ENCODE measurements around the gene SYT2.
"Not testable (repeated sequence)": the region's sequence is repeated elsewhere in the genome, so short reads cannot be mapped to it uniquely, and the experiment has no call there.

SYT2 gene

GRCh38 chr1:202725526-202725925 is 15.3 kb upstream of the SYT2 start:
- no peak overlapping the region for H3K4me3 ChIP-seq (ENCODE audit: low read depth, low read length)
- no peaks in the 10 kb centered on the region for H3K4me1 ChIP-seq (ENCODE audit: control insufficient read depth, insufficient read depth, low read length)
- H3K9ac ChIP-seq (ENCODE audit: low read depth, low read length) = no peak overlapping the region
- H3K36me3 ChIP-seq (ENCODE audit: control insufficient read depth, insufficient read depth, low read length) = peaks cover 64% of the 10 kb centered on the region
- no peak overlapping the region for H3K27ac ChIP-seq (ENCODE audit: low read depth, low read length)
- no peaks in the 10 kb centered on the region for H3K9me3 ChIP-seq (ENCODE audit: control insufficient read depth, insufficient read depth, low read length)
- H3K27me3 ChIP-seq (ENCODE audit: control insufficient read depth, insufficient read depth, low read length) = no peaks in the 10 kb centered on the region

- H3K27me3 ChIP-seq (ENCODE audit: control insufficient read depth, insufficient read depth, low read length) = no peaks in the 10 kb centered on the region
- no peak overlapping the region for H3K4me3 ChIP-seq (ENCODE audit: low read depth, low read length)
- no peaks in the 10 kb centered on the region for H3K9me3 ChIP-seq (ENCODE audit: control insufficient read depth, insufficient read depth, low read length)
- no peak overlapping the region for H3K9ac ChIP-seq (ENCODE audit: low read depth, low read length)
- H3K27ac ChIP-seq (ENCODE audit: low read depth, low read length) = no peak overlapping the region
- no peaks in the 10 kb centered on the region for H3K4me1 ChIP-seq (ENCODE audit: control insufficient read depth, insufficient read depth, low read length)
- peaks cover 46% of the 10 kb centered on the region for H3K36me3 ChIP-seq (ENCODE audit: control insufficient read depth, insufficient read depth, low read length)
Observed at GRCh38 chr1:202723708-202724107, 13.5 kb upstream of the SYT2 start.

DNA sequence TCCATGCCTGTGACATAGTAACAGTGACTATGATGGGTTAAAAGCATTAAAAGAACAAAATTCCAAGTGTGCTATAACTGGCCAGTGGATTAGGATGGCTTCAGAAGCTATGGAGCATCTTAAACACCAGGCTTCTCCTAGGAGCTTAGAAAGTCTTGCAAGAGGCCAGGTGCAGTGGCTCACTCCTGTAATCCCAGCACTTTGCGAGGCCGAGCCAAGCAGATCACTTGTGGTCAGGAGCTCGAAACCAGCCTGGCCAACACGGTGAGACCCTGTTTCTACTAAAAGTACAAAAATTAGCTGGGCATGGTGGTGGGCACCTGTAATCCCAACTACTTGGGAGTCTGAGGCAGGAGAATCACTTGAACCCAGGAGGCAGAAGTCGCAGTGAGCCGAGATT is 12.8 kb upstream of the SYT2 start:
- not testable (repeated sequence) for H3K4me3 ChIP-seq (ENCODE audit: low read depth, low read length); H3K27me3 ChIP-seq (ENCODE audit: control insufficient read depth, insufficient read depth, low read length); H3K4me1 ChIP-seq (ENCODE audit: control insufficient read depth, insufficient read depth, low read length); H3K9ac ChIP-seq (ENCODE audit: low read depth, low read length); H3K27ac ChIP-seq (ENCODE audit: low read depth, low read length); H3K9me3 ChIP-seq (ENCODE audit: control insufficient read depth, insufficient read depth, low read length)
- peaks cover 39% of the 10 kb centered on the region for H3K36me3 ChIP-seq (ENCODE audit: control insufficient read depth, insufficient read depth, low read length)

GRCh38 chr1:202716654-202717053 is 6.4 kb upstream of the SYT2 start:
- Histone ChIP-seq H3K9ac (ENCODE audit: low read depth, low read length) (no peak overlapping the region), H3K27me3 (ENCODE audit: control insufficient read depth, insufficient read depth, low read length) (peaks cover 14% of the 10 kb centered on the region), H3K9me3 (ENCODE audit: control insufficient read depth, insufficient read depth, low read length) (no peaks in the 10 kb centered on the region), H3K4me3 (ENCODE audit: low read depth, low read length) (no peak overlapping the region), H3K27ac (ENCODE audit: low read depth, low read length) (no peak overlapping the region), H3K4me1 (ENCODE audit: control insufficient read depth, insufficient read depth, low read length) (peaks cover 25% of the 10 kb centered on the region), H3K36me3 (ENCODE audit: control insufficient read depth, insufficient read depth, low read length) (no peaks in the 10 kb centered on the region)

DNA sequence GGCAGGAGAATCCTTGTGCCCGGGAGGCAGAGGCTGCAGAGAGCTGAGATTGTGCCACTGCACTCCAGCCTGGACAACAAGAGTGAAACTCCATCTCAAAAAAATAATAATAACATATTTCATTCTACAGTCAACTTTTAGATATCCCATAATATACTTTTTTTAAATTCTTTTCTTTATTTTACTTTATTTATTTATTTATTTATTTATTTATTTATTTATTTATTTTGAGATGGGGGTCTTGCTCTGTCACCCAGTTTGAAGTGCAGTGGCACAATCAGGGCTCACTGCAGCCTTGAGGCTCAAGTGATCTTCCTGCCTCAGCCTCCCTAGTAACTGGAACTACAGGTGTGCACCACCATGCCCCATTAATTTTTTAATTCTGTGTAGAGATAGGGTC is 3.9 kb upstream of the SYT2 start:
- H3K27me3 ChIP-seq (ENCODE audit: control insufficient read depth, insufficient read depth, low read length) = peaks cover 37% of the 10 kb centered on the region
- peaks cover 36% of the 10 kb centered on the region for H3K4me1 ChIP-seq (ENCODE audit: control insufficient read depth, insufficient read depth, low read length)
- H3K27ac ChIP-seq (ENCODE audit: low read depth, low read length); H3K36me3 ChIP-seq (ENCODE audit: control insufficient read depth, insufficient read depth, low read length); H3K4me3 ChIP-seq (ENCODE audit: low read depth, low read length); H3K9ac ChIP-seq (ENCODE audit: low read depth, low read length); H3K9me3 ChIP-seq (ENCODE audit: control insufficient read depth, insufficient read depth, low read length): not testable (repeated sequence)

DNA sequence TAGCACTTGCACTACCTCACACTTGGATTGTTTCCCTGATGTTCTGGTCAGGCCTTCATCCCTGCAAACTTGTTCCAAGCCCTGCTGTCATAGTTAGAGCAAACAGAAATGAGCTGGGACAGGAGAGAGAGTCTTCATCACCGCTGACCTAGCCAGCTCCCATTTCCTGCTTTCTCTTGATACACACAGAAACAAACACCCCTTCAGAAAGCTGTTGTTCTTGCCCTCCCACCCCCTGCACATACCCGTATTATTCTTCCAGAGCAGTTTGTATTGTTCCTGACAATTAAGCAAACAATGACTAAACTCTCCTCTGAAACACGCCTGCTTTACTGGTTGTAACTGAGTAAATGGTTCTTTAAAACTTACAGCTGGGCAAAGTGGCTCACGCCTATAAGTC is 2.9 kb upstream of the SYT2 start:
- Histone ChIP-seq H3K27me3 (ENCODE audit: control insufficient read depth, insufficient read depth, low read length) (peaks cover 47% of the 10 kb centered on the region), H3K9me3 (ENCODE audit: control insufficient read depth, insufficient read depth, low read length) (no peaks in the 10 kb centered on the region), H3K4me3 (ENCODE audit: low read depth, low read length) (no peak overlapping the region), H3K9ac (ENCODE audit: low read depth, low read length) (no peak overlapping the region), H3K4me1 (ENCODE audit: control insufficient read depth, insufficient read depth, low read length) (peaks cover 38% of the 10 kb centered on the region), H3K27ac (ENCODE audit: low read depth, low read length) (no peak overlapping the region), H3K36me3 (ENCODE audit: control insufficient read depth, insufficient read depth, low read length) (no peaks in the 10 kb centered on the region)

DNA sequence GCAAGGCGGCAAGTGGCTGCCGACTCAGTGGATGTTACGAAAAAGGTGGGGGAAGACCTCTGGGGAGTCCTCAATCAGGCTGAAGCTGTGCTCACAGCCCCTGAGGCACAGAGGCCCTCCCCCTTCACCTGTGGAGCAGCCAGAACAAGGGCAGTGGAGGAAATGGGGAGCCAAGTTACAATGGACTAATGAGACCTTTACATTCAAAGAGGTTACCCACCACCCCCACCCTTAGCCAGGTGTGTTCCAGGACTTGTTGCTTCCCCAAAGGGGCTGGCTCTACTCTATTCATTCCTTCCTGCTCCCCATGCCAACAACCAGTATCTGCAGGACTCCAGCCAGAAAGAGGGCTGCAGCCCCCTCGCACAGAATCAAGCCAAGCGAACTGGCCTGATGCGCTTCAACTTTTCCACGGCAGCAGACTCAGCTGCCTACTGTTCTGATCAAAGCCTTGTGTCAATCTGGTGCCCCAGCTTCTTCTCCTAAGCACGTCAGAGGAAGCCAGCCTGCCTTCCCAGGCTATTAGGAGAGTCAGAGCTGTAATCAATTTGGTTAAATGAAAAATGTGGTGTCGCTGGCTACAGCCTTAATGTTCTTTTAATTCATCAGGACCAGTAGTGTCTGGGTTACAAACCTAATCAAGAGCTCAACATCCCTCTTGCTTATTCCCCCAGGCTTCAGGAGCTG is 1.8 kb upstream of the SYT2 start:
- Histone ChIP-seq H3K4me1 (ENCODE audit: control insufficient read depth, insufficient read depth, low read length) (peaks cover 38% of the 10 kb centered on the region), H3K27me3 (ENCODE audit: control insufficient read depth, insufficient read depth, low read length) (peaks cover 48% of the 10 kb centered on the region), H3K9me3 (ENCODE audit: control insufficient read depth, insufficient read depth, low read length) (no peaks in the 10 kb centered on the region), H3K4me3 (ENCODE audit: low read depth, low read length) (no peak overlapping the region), H3K9ac (ENCODE audit: low read depth, low read length) (no peak overlapping the region), H3K27ac (ENCODE audit: low read depth, low read length) (no peak overlapping the region), H3K36me3 (ENCODE audit: control insufficient read depth, insufficient read depth, low read length) (no peaks in the 10 kb centered on the region)

DNA sequence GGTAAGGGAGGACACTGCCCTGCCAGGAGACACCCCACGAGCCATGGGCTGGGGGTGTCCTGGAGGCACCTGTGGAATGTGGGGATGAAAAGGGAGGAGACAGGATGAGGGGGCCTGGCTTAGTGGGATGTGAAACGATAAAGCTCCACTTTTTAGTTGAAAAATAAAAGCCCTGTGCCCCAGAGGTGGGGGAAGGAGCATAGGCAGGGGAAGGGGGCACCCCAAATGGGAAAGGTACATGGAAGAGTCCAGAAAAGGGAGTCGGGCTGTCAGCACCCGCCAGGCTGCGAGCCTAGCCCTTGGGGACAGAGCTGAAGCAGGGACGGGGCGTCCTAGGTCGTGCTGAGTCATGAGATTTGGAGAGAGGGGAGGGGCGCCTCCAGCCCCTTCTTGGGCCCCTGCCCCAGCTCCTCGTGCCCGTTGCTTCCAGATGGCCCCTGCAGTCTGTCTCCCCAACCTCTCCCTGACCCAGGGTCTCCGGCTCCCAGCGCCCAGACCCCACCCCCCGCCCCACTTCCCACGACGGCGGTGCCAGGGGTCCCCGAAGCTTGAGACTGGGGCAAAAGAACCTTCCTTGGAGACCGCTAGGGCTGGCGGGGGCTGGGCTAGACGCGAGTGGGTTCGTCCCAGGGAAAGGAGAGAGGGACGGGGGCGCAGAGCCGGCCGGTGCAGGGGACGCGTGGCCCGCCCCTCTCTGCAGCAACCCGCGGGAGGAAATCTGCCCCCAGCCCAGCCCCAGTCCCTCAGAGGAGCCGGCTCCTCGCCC is 795 bp downstream of the SYT2 start:
- peaks cover 37% of the 10 kb centered on the region for H3K4me1 ChIP-seq (ENCODE audit: control insufficient read depth, insufficient read depth, low read length)
- H3K9ac ChIP-seq (ENCODE audit: low read depth, low read length) = 0 out of 2 replicates have a peak overlapping the region, but pooled peaks have one; percentile 20
- H3K36me3 ChIP-seq (ENCODE audit: control insufficient read depth, insufficient read depth, low read length) = no peaks in the 10 kb centered on the region
- H3K4me3 ChIP-seq (ENCODE audit: low read depth, low read length) = peak overlapping the region; percentile 76
- no peaks in the 10 kb centered on the region for H3K9me3 ChIP-seq (ENCODE audit: control insufficient read depth, insufficient read depth, low read length)
- H3K27ac ChIP-seq (ENCODE audit: low read depth, low read length) = no peak overlapping the region
- H3K27me3 ChIP-seq (ENCODE audit: control insufficient read depth, insufficient read depth, low read length) = peaks cover 48% of the 10 kb centered on the region

DNA sequence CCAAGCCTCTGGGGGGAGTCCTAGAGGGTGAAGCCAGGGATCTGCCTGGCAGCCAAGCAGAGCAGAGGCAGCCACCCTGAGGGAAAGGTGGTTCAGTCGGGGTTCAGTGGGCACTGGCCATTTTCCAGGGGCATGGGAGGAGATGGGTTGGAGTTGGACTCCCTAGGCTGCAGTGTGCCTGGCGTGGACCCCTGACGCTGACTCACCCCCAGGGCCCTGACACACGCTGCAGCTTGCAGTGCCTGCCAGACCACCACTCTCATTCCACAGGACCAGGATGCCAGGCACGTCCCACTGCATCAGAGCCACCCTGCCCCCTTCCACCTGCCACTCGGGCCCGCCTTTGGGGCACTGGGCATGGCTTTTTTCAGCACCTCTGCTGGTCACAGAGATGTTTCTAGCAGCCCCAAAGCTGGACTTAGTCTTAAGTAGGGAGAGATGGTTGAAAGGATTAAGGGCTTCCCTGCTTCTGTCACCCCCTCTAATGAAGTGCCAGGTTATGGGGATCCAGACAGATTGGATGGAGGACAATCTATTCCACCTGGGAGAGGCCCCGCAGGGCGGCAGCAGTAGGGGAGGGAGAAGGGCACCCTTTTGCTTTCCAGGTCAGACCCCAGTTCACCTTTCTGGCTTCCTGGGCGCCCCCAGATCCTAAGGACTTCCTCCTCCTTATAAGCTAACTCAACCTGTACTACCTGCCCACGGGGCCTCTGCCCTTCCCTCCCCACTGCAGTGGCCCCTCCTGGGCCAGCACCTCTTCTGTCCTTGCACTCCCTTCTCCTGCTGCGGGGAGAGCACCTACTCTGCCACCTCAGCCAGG is 1.6 kb downstream of the SYT2 start:
- Histone ChIP-seq H3K9ac (ENCODE audit: low read depth, low read length) (no peak overlapping the region), H3K36me3 (ENCODE audit: control insufficient read depth, insufficient read depth, low read length) (no peaks in the 10 kb centered on the region), H3K27ac (ENCODE audit: low read depth, low read length) (no peak overlapping the region), H3K27me3 (ENCODE audit: control insufficient read depth, insufficient read depth, low read length) (peaks cover 48% of the 10 kb centered on the region), H3K9me3 (ENCODE audit: control insufficient read depth, insufficient read depth, low read length) (no peaks in the 10 kb centered on the region), H3K4me1 (ENCODE audit: control insufficient read depth, insufficient read depth, low read length) (peaks cover 37% of the 10 kb centered on the region), H3K4me3 (ENCODE audit: low read depth, low read length) (peak overlapping the region; percentile 76; the same call in 1 of the 2 replicates)

GRCh38 chr1:202706851-202707250 is 3.4 kb downstream of the SYT2 start:
- H3K9ac ChIP-seq (ENCODE audit: low read depth, low read length) = no peak overlapping the region
- H3K9me3 ChIP-seq (ENCODE audit: control insufficient read depth, insufficient read depth, low read length) = no peaks in the 10 kb centered on the region
- peaks cover 22% of the 10 kb centered on the region for H3K4me1 ChIP-seq (ENCODE audit: control insufficient read depth, insufficient read depth, low read length)
- H3K4me3 ChIP-seq (ENCODE audit: low read depth, low read length) = no peak overlapping the region
- no peaks in the 10 kb centered on the region for H3K36me3 ChIP-seq (ENCODE audit: control insufficient read depth, insufficient read depth, low read length)
- no peak overlapping the region for H3K27ac ChIP-seq (ENCODE audit: low read depth, low read length)
- H3K27me3 ChIP-seq (ENCODE audit: control insufficient read depth, insufficient read depth, low read length) = peaks cover 36% of the 10 kb centered on the region

- Histone ChIP-seq H3K9me3 (ENCODE audit: control insufficient read depth, insufficient read depth, low read length) (no peaks in the 10 kb centered on the region), H3K27ac (ENCODE audit: low read depth, low read length) (no peak overlapping the region), H3K9ac (ENCODE audit: low read depth, low read length) (no peak overlapping the region), H3K4me1 (ENCODE audit: control insufficient read depth, insufficient read depth, low read length) (peaks cover 12% of the 10 kb centered on the region; the same call in 1 of the 2 replicates), H3K27me3 (ENCODE audit: control insufficient read depth, insufficient read depth, low read length) (peaks cover 15% of the 10 kb centered on the region), H3K4me3 (ENCODE audit: low read depth, low read length) (no peak overlapping the region), H3K36me3 (ENCODE audit: control insufficient read depth, insufficient read depth, low read length) (no peaks in the 10 kb centered on the region)
Observed at GRCh38 chr1:202704601-202705000, 5.7 kb downstream of the SYT2 start.

Data from HUES48 (cell line).